Suprapubic skin (tissue), 4 donors: Measurements from ENCODE around the gene SMC4.
"Not testable (repeated sequence)": the region's sequence is repeated elsewhere in the genome, so short reads cannot be mapped to it uniquely, and the experiment has no call there.

ENCODE experiments used
- EP300 ChIP-seq: sonication (generic); formaldehyde crosslinking; IDR thresholded peaks from one replicate; pipeline ENCODE4 v1.6.1; 2017; ENCODE audit warnings: antibody characterized with exemption
- POLR2A ChIP-seq, 2 donors: fragments of 450-650 bp; IDR thresholded peaks; one replicate each; pipeline ENCODE4 v1.6.1; 2017; ENCODE audit warnings: antibody characterized with exemption in 2 of 2, mild to moderate bottlenecking in 2 of 2, moderate library complexity in 2 of 2
- POLR2AphosphoS5 ChIP-seq, 3 donors: sonication (generic); formaldehyde crosslinking; IDR thresholded peaks; one replicate each; pipeline ENCODE4 v1.6.1; 2017; ENCODE audit warnings: antibody characterized with exemption in 3 of 3
- TF ChIP-seq, protein P1 (sequence below), 2 donors: fragments of 200-600 bp in 1 of 2; fragments of 450-650 bp in 1 of 2; sonication (generic) in 1 of 2; IDR thresholded peaks; one replicate each; pipeline ENCODE4 v1.5.1; 2016 to 2019; ENCODE audit warnings: antibody characterized with exemption in 2 of 2, mild to moderate bottlenecking in 1 of 2, moderate library complexity in 1 of 2

DNA sequence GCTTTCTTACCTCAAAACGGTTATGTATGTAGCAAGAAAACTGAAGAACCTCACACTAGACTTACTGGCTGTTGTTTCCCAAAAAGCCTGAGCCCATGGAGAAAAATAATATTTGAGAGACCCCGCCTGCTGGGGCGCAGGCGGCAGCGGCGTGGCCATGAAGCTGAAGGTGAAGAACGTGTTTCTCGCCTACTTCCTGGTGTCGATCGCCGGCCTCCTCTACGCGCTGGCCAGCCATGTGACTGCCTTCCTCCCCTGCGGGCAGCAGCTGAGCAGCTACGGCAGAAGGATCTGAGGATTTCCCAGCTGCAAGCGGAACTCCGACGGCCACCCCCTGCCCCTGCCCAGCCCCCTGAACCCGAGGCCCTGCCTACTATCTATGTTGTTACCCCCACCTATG is 52.8 kb downstream of the SMC4 start:
- TF ChIP-seq, protein P1, sequence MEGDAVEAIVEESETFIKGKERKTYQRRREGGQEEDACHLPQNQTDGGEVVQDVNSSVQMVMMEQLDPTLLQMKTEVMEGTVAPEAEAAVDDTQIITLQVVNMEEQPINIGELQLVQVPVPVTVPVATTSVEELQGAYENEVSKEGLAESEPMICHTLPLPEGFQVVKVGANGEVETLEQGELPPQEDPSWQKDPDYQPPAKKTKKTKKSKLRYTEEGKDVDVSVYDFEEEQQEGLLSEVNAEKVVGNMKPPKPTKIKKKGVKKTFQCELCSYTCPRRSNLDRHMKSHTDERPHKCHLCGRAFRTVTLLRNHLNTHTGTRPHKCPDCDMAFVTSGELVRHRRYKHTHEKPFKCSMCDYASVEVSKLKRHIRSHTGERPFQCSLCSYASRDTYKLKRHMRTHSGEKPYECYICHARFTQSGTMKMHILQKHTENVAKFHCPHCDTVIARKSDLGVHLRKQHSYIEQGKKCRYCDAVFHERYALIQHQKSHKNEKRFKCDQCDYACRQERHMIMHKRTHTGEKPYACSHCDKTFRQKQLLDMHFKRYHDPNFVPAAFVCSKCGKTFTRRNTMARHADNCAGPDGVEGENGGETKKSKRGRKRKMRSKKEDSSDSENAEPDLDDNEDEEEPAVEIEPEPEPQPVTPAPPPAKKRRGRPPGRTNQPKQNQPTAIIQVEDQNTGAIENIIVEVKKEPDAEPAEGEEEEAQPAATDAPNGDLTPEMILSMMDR (IDR thresholded peaks at IDR 0.05) = not testable (repeated sequence)
- not testable (repeated sequence) for TF ChIP-seq POLR2A (IDR thresholded peaks at IDR 0.05); EP300; POLR2AphosphoS5 (IDR thresholded peaks at IDR 0.05)
